Measurements from ENCODE around the gene ZFAND3.

DNA sequence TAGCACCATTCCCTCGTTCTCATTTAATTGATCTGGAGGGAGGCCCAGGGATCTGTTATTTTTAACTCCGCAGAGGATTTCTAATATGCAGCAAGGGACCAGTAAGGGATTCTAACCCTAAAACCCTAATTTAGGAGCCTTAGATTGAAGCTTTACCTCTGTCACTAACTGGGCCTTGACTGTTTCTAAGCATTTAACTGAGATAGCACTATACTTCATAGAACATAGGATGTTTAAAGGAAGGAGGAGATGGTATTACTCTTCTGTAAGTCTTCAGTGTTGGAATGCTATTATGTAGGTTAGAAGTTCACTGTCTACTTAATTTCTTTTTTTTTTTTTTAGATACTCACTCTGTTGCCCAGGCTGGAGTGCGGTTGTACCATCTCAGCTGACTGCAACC lies 242.5 kb downstream of the ZFAND3 start:
- TF ChIP-seq, protein P1, sequence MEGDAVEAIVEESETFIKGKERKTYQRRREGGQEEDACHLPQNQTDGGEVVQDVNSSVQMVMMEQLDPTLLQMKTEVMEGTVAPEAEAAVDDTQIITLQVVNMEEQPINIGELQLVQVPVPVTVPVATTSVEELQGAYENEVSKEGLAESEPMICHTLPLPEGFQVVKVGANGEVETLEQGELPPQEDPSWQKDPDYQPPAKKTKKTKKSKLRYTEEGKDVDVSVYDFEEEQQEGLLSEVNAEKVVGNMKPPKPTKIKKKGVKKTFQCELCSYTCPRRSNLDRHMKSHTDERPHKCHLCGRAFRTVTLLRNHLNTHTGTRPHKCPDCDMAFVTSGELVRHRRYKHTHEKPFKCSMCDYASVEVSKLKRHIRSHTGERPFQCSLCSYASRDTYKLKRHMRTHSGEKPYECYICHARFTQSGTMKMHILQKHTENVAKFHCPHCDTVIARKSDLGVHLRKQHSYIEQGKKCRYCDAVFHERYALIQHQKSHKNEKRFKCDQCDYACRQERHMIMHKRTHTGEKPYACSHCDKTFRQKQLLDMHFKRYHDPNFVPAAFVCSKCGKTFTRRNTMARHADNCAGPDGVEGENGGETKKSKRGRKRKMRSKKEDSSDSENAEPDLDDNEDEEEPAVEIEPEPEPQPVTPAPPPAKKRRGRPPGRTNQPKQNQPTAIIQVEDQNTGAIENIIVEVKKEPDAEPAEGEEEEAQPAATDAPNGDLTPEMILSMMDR (IDR thresholded peaks at IDR 0.05 in 8 of 11, conservative IDR thresholded peaks at IDR 0.05 in 3 of 11), result no peak
- TF ChIP-seq POLR2A (IDR thresholded peaks at IDR 0.05) (no peak), POLR2AphosphoS5 (IDR thresholded peaks at IDR 0.05) (no peak)

All from spleen (tissue), 7 donors.